ENCODE measurements around the gene ZEB2. TPM values are rescaled to one million over a fixed set of nuclear protein-coding genes. Genes with fewer than 3 reads are reported as not detected.
A peak's percentile ranks its signal among the peaks of the same experiment; 100 is the strongest.

ZEB2 gene
- total and polyA plus RNA-seq, 9 donors = 55.3 to 250 (median 174) TPM

DNA sequence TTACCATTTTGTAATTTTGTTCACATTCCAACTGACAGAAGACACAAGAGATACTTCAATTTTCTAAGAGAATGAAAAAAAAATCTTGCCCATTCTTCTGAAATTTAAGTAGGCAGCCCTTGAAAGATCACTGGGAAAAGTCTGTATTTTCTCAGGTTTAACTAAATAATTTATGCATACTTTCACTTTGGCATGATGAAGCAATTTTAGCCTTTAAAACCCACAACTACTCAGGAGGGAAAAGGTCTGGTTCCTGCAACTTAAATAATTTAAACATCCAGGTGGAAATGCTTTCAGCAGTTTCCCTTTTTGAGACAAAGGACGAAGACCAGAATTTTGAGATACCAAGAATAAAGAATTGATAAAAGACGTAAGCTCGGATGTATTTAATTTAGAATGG is 61.4 kb downstream of the ZEB2 start:
- Histone ChIP-seq H3K27me3 (no peaks in the 10 kb centered on the region), H3K9me3 (no peaks in the 10 kb centered on the region), H3K36me3 (no peaks in the 10 kb centered on the region), H3K4me1 (ENCODE audit: insufficient read depth) (peaks cover 12% of the 10 kb centered on the region), H3K4me3 (no peak overlapping the region), H3K27ac (no peak overlapping the region)
- no peak for DNase-seq
- intact Hi-C loops (cut with DNase I) = no loop called here
- TF ChIP-seq, protein P1, sequence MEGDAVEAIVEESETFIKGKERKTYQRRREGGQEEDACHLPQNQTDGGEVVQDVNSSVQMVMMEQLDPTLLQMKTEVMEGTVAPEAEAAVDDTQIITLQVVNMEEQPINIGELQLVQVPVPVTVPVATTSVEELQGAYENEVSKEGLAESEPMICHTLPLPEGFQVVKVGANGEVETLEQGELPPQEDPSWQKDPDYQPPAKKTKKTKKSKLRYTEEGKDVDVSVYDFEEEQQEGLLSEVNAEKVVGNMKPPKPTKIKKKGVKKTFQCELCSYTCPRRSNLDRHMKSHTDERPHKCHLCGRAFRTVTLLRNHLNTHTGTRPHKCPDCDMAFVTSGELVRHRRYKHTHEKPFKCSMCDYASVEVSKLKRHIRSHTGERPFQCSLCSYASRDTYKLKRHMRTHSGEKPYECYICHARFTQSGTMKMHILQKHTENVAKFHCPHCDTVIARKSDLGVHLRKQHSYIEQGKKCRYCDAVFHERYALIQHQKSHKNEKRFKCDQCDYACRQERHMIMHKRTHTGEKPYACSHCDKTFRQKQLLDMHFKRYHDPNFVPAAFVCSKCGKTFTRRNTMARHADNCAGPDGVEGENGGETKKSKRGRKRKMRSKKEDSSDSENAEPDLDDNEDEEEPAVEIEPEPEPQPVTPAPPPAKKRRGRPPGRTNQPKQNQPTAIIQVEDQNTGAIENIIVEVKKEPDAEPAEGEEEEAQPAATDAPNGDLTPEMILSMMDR (IDR thresholded peaks at IDR 0.05) = no peak
- TF ChIP-seq POLR2A (IDR thresholded peaks at IDR 0.05) (no peak), EP300 (IDR thresholded peaks at IDR 0.05) (no peak)
- WGBS, 3 donors = 48 to 67% (median 50%) methylated on average over 3 of the region's 3 CpGs

DNA sequence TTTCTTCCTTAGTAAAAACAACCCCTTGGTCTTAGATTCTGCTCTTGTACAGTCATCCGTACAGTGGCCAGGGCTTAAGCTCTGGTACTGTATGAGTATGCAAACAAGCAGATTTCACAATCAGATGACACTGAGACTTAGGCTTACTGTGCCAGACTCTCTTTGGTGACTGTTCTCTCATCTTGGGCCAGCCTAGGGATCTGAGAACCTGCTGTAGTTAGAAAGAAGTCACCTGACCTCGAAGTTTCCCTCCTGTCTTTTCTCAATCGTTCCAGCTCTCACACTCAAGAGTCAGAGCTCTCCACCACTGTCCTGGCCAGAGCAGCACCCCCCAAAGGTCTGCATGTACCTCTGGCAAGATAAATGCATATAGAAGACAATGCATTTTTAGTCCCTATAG is 63.2 kb downstream of the ZEB2 start:
- H3K27me3 ChIP-seq = no peaks in the 10 kb centered on the region
- H3K4me3 ChIP-seq = no peak overlapping the region
- no peaks in the 10 kb centered on the region for H3K36me3 ChIP-seq
- no peak overlapping the region for H3K27ac ChIP-seq
- peaks cover 14% of the 10 kb centered on the region for H3K4me1 ChIP-seq (ENCODE audit: insufficient read depth)
- intact Hi-C loops (cut with DNase I) = no loop called here
- no peaks in the 10 kb centered on the region for H3K9me3 ChIP-seq
- no peak for TF ChIP-seq POLR2A (IDR thresholded peaks at IDR 0.05)
- TF ChIP-seq EP300 (IDR thresholded peaks at IDR 0.05) = no peak
- TF ChIP-seq, protein P1 (IDR thresholded peaks at IDR 0.05) = no peak
- no peak for DNase-seq
- 33 to 45% (median 40%) methylated on average over 3 of the region's 3 CpGs for WGBS, 3 donors

DNA sequence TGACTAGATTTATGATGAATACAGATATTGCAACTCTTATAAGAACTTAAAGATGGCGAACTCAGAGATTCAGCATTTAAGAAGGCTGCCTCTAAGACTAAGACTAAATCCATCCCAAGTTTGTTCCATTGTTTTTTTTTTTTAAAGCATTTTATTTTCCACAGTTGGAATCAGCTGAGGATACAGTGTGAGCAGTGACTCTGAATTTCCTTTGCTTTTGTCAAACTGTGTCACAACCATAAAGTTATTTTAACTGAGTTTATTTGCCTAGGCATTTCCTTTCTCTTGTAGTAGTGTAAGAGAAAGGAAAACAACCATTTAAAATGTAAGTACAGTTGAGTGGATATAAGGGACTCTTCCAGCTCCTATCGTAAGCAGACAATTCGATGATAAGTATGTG is 63.9 kb downstream of the ZEB2 start:
- H3K4me3 ChIP-seq = no peak overlapping the region
- intact Hi-C loops (cut with DNase I) = no loop called here
- no peak overlapping the region for H3K27ac ChIP-seq
- peaks cover 14% of the 10 kb centered on the region for H3K4me1 ChIP-seq (ENCODE audit: insufficient read depth)
- H3K9me3 ChIP-seq = no peaks in the 10 kb centered on the region
- no peaks in the 10 kb centered on the region for H3K36me3 ChIP-seq
- H3K27me3 ChIP-seq = no peaks in the 10 kb centered on the region
- no peak for TF ChIP-seq POLR2A (IDR thresholded peaks at IDR 0.05)
- DNase-seq = no peak
- 67 to 78% (median 74%) methylated on average over 3 of the region's 3 CpGs for WGBS, 3 donors

DNA sequence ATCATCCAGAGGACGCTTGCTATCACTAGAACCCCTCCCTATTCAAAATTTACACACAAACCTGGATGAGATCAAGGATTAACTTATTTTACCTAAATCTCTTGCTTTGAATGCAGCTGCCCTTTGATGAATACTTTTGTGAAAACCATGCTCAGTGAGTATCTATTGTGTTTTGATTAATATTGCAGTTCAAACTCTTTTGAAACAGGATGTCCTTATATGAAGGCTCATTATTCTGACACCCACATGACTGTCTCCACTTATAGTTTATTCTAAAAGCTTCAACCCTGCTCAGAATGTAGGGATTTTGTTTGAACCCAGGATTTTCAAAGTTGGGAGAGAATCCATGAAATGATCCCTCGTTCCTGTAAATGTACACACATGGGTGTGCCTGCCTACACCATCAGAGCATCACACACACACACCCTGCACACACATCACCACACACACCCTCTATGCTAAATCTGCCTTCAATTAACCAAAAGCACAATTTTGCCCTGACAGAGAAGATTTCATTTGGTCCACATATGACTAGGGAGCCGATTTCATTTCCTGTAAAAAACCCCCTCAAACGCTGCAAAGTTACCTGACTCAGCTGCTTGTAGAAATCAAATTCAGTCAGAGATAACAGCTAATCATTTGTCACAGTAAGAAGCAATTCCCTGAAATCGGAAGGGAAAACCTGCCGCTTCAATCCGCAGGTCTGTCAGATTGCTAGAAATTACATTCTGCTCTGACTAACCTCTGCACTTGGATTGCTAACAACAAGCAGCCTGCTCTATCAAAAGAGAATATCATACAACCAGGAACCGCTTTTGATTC is 65.2 kb downstream of the ZEB2 start:
- no peaks in the 10 kb centered on the region for H3K36me3 ChIP-seq
- H3K27me3 ChIP-seq = no peaks in the 10 kb centered on the region
- intact Hi-C loops (cut with DNase I) = no loop called here
- peaks cover 9% of the 10 kb centered on the region for H3K4me1 ChIP-seq (ENCODE audit: insufficient read depth)
- 29 to 44% (median 35%) methylated on average over 8 of the region's 8 CpGs for WGBS, 3 donors
- no peaks in the 10 kb centered on the region for H3K9me3 ChIP-seq
- H3K27ac ChIP-seq = no peak overlapping the region
- no peak overlapping the region for H3K4me3 ChIP-seq
- TF ChIP-seq EP300 (IDR thresholded peaks at IDR 0.05) (no peak), POLR2A (IDR thresholded peaks at IDR 0.05) (no peak)
- TF ChIP-seq, protein P1 (IDR thresholded peaks at IDR 0.05) = no peak
- no peak for DNase-seq

DNA sequence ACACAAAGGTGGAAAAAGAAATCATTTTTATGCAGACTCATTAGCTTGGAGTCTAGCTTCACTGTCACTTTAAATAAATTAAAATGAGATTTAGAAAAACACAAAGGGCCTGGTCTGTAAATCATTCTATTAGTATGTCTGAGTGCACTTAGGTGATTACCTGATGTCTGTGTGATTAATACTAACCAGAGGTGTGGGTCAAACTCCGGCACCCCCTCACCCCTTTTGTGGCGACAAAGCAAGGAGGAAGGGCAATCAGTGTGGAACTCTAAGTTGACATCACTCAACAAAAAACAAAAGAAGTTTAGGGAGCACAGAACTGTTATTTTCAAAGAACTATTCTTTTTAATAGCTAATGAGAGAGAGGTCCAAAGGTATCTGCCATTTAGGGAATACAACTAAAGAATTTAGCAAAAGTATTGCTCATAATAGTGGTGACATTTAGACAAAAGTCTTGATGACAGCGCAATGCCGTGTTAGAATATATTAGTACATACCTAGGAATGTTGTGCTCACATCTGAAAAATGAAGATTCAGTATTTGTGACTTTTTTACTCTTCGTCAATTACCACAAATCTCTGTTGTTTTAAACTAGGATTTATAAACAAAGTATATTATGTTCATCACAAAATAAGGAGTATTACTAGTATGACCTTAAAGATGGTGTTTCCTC is 66.3 kb downstream of the ZEB2 start:
- Histone ChIP-seq H3K4me3 (no peak overlapping the region), H3K27me3 (no peaks in the 10 kb centered on the region), H3K36me3 (no peaks in the 10 kb centered on the region), H3K4me1 (ENCODE audit: insufficient read depth) (peaks cover 16% of the 10 kb centered on the region), H3K9me3 (no peaks in the 10 kb centered on the region), H3K27ac (peak overlapping the region in 1 of 2 donors; percentile 55)
- TF ChIP-seq POLR2A (IDR thresholded peaks at IDR 0.05) = no peak
- TF ChIP-seq, protein P1 (IDR thresholded peaks at IDR 0.05) = no peak
- no peak for TF ChIP-seq EP300 (IDR thresholded peaks at IDR 0.05)
- intact Hi-C loops (cut with DNase I) = loop anchor here in 1 of 4 donors (2.0 kb wide), 1 partner anchor 61 kb away; no protein-coding TSS in a partner anchor
- 59 to 66% (median 59%) methylated on average over 5 of the region's 5 CpGs for WGBS, 3 donors
- no peak for DNase-seq

Data from ovary (tissue), 9 donors.